IMR-90 (cell line): ENCODE results near the gene PRR12.

ENCODE experiments used
- BHLHE40 ChIP-seq: fragments of 150-350 bp; IDR thresholded peaks from 2 replicates; pipeline ENCODE4 v1.6.1; 2016; ENCODE audit warnings: mild to moderate bottlenecking, low read depth, low read length
- CTCF ChIP-seq: conservative IDR thresholded peaks from 2 replicates; pipeline ENCODE4 v1.5.1; 2012; ENCODE audit warnings: mild to moderate bottlenecking, low read depth, low read length, improper control_type of control experiment
- FOS ChIP-seq: fragments of 150-350 bp; IDR thresholded peaks from 2 replicates; pipeline ENCODE4 v1.6.1; 2016; ENCODE audit warnings: low read depth, low read length
- MAFK ChIP-seq: IDR thresholded peaks from 2 replicates; pipeline ENCODE4 v1.6.1; 2012; ENCODE audit warnings: low read depth, low read length, improper control_type of control experiment
- MXI1 ChIP-seq: IDR thresholded peaks from 2 replicates; pipeline ENCODE4 v1.6.1; 2012; ENCODE audit warnings: low read depth, mild to moderate bottlenecking, low read length, moderate library complexity, borderline replicate concordance
- POLR2A ChIP-seq: IDR thresholded peaks from 2 replicates; pipeline ENCODE4 v1.6.1; 2012; ENCODE audit warnings: mild to moderate bottlenecking, low read depth, low read length
- RAD21 ChIP-seq: IDR thresholded peaks from 2 replicates; pipeline ENCODE4 v1.6.1; 2012; ENCODE audit warnings: low read length, improper control_type of control experiment
- SMC3 ChIP-seq: fragments of 150-350 bp; IDR thresholded peaks from 2 replicates; pipeline ENCODE4 v1.6.1; 2016; ENCODE audit warnings: low read depth, mild to moderate bottlenecking, antibody characterized with exemption, low read length, moderate library complexity

GRCh38 chr19:49579947-49580263 is 11.1 kb upstream of the PRR12 start:
- no peak for TF ChIP-seq POLR2A
- TF ChIP-seq RAD21 = no peak
- no peak; the same call in 1 of the 2 replicates for TF ChIP-seq MXI1
- no peak for TF ChIP-seq CTCF
- TF ChIP-seq SMC3 = no peak
- no peak for TF ChIP-seq BHLHE40
- no peak for TF ChIP-seq FOS
- no peak for TF ChIP-seq MAFK
